Gastroesophageal sphincter (tissue), 3 donors: ENCODE results near the gene LHX3.

Experiments used
- CTCF ChIP-seq, 4 experiments: fragments of 200-600 bp in 2 of 4; fragments of 450-650 bp in 2 of 4; sonication (generic) in 1 of 4; IDR thresholded peaks; one replicate each; pipeline ENCODE4 v1.5.1; 2017 to 2019; ENCODE audit warnings: antibody characterized with exemption in 4 of 4, mild to moderate bottlenecking in 2 of 4, moderate library complexity in 2 of 4
- POLR2A ChIP-seq, 2 donors: fragments of 450-650 bp; IDR thresholded peaks; one replicate each; pipeline ENCODE4 v1.6.1; 2017; ENCODE audit warnings: antibody characterized with exemption in 2 of 2, mild to moderate bottlenecking in 2 of 2, moderate library complexity in 1 of 2

GRCh38 chr9:136194540-136194939 is 10.4 kb downstream of the LHX3 start:
- TF ChIP-seq CTCF (IDR thresholded peaks at IDR 0.05) (no peak), POLR2A (IDR thresholded peaks at IDR 0.05) (no peak)
